GM18526 (cell line): ENCODE data around the gene INPP4B.

Source experiments
- POLR2A ChIP-seq: IDR thresholded peaks from 3 replicates; pipeline ENCODE4 v1.6.1; 2011; ENCODE audit not compliant: insufficient read length; ENCODE audit errors: extremely low read depth

Gene INPP4B

GRCh38 chr4:142598132-142598531 lies 248.0 kb downstream of the INPP4B start:
- no peak for TF ChIP-seq POLR2A

DNA sequence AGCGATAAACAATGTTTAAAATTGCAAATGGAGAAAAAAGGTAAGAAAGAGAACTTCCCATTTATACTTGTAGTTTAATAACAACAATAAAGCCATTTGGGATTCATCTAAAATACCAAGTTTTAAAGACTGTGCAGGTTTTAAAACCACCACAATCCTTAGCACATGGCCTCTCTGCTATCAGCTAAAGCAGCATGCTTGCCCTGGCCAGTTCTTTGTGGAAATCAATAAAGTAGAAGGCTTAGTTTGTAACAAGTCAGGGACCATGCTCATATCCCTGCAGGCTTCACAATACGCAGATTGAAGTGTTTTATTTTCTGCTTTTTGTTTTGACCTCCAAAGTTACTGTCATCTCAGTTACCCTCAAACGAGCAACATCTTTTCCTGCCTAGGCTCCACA lies 249.5 kb downstream of the INPP4B start:
- TF ChIP-seq POLR2A = no peak

- TF ChIP-seq POLR2A = no peak
Observed at GRCh38 chr4:142596121-142596520, 250.0 kb downstream of the INPP4B start.

DNA sequence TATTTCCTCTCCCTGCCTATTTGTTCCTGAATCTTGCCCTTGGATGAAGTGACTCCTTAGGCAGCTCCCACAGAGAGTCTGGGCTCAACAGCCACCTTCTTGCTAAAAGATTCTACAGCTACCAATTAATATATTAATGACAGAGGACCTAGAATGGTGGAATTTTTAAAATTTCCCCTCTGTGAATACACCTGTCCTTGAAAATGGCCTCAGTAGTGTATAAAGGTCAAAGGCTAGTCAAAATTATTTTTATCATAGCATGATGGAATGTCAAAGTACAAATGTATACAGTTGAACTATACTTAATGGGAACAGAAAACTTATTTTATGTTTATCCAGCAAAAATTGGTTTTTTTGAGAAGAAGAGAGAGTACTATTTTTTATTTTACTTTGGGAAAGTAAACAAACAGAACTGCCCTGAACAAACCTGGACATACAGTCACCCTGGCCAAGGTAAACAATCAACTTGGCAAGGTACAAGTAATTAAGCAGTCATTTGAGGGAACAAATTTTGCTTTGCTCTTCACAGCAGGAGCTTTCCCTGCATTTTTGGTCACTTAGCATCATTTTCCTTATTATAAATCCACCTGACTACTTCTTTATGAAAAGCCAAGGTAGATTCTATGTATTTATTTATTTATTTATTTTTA lies 250.8 kb downstream of the INPP4B start:
- TF ChIP-seq POLR2A = no peak

- no peak for TF ChIP-seq POLR2A
Observed at GRCh38 chr4:142585411-142585810, 260.7 kb downstream of the INPP4B start.

DNA sequence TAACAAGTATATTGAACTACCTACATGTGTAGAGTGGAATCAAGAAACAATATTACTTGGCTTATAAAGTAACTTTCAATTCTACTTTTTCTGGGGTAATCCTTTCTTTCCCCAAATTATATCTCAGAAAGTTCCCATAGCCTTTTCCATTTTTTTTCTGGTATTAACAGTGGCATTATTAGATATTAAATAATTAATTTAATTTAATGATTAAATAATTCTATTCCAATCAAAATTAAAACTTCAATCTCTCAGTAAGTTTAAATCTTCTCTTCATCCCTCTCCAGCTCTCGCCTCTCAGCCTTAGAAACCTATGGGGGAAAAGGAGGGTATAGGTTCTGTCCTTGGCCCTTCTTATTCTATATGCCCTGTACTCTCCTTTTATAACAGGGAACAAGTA lies 262.4 kb downstream of the INPP4B start:
- TF ChIP-seq POLR2A = no peak

DNA sequence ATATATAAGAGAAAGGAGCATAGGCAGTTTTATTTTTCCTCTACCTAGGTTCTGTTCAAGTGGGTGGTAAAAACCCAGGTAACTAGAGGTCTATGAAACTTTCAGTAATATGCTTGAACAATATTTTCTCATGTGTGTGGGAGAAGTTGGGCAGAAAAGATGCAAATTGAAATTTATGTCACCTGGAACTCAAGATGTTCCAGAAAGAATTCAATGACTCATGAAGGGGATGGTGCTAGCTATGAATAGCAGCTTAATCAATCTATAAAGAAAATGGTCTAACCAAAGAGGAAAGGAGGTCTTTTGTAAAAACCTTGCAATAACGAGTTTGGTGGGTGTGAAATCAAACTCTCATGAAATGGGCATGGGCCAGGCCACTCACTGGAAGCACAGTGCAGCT lies 263.8 kb downstream of the INPP4B start:
- TF ChIP-seq POLR2A = no peak

GRCh38 chr4:142581881-142582280 lies 264.2 kb downstream of the INPP4B start:
- TF ChIP-seq POLR2A = no peak

GRCh38 chr4:142579443-142579842 lies 266.7 kb downstream of the INPP4B start:
- no peak for TF ChIP-seq POLR2A

DNA sequence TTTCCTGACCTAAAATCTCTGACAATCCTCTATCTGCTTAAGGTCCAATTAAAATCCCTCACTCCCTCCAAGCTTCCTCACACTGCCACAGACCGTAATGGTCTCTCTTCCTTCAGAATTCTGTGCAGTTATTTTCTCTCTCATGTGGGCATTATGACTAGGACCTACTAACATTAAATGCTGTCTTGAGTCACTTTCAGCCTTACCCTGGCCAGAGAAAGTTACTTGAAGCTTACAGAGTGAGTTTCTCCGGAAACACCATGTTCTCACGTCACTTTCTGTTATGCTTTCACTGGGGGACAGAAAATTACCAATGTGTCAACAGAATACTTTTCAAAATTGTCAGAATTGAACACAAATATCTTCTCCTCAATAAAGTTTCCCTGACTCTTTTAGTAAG lies 271.8 kb downstream of the INPP4B start:
- TF ChIP-seq POLR2A = no peak

DNA sequence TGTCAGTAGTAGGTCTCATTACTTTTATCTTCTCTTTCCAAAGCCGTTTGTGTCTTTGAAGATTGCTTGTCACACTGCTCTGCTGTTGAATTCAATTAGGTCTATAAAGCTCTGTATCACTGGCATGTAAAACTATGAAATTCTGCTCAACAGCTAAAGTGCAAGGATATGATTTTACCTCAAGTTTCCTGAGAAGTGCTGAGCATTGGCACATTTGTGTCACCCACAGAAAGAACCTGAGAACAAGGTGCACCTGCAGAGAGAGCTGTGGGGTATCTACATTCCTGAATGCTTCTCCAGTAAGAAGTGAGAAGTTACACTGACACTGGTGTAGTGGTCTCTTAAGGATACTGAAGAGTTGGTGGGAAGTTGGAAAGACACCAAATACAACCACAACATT lies 274.0 kb downstream of the INPP4B start:
- TF ChIP-seq POLR2A = no peak

DNA sequence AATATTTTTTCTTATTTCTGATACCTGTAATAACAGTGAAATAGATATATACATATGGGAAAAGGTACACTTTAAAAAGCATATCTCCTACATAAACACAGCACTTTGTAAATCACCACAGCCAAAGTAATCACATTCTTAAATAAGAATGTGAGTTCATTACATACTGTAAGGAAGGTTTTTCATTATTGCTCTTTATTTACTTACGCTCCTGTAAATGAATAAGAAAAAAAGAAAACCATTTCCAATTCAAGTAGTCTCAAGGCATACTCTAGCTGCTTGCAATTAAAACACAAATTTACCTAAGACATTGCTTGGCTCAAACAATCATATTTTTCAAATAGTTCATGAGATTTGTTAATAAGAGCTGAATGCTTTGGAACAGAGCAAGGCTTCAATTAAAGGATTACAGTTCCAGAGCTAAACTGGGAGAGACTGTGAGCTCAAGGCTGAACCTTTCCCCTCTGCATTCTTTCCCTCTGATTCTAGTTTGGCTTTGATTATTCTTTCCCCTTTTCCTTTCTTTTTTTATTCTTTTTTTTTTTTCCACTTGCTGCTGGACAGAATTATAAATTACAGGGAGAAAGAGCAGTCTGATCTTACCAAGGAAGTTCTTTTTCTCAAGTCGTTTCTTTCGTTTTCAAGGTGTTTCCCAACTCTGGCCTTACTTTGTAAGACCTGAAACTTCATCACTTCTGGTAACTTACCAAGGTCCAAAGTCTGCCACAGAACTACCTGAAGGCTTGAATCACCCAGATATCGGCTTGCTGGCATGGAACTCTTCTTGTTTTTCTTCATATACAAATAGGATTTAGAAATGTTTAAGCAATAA lies 278.3 kb downstream of the INPP4B start:
- TF ChIP-seq POLR2A = no peak

- TF ChIP-seq POLR2A = no peak
Observed at GRCh38 chr4:142567199-142567598, 278.9 kb downstream of the INPP4B start.

DNA sequence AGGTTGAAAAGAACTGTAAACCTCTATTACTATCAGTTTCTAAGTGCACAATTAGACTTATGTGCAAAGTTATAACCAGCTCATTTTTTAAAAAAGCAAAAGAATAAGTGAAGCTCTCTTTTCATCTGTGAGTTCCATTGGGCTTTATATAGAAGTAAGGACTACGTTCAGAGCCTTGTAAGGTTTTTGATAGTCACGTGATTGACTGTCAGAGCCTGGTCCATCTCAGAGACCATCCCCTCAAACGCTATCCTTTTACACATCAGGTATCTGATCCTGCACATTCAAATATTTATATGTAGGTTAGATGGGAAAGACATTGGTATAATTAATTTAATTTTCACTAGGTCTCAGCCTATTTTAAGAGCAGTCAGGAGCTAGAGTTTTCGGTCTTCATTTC lies 279.3 kb downstream of the INPP4B start:
- TF ChIP-seq POLR2A = no peak

- TF ChIP-seq POLR2A = no peak
Observed at GRCh38 chr4:142566243-142566642, 279.9 kb downstream of the INPP4B start.

GRCh38 chr4:142565771-142566170 lies 280.3 kb downstream of the INPP4B start:
- TF ChIP-seq POLR2A = no peak
